GM19463 (cell line): ENCODE data around the gene GCSH.
A peak's percentile ranks its signal among the peaks of the same experiment; 100 is the strongest.
"Not testable (repeated sequence)": the region's sequence is repeated elsewhere in the genome, so short reads cannot be mapped to it uniquely, and the experiment has no call there.

Source experiments
- ATAC-seq: cut with Tn5 transposase; IDR thresholded peaks from one replicate; pipeline ENCODE4 v1.9.1; 2021; ENCODE audit warnings: mild to moderate bottlenecking, moderate library complexity; ENCODE audit not compliant: unreplicated experiment

GCSH gene

DNA sequence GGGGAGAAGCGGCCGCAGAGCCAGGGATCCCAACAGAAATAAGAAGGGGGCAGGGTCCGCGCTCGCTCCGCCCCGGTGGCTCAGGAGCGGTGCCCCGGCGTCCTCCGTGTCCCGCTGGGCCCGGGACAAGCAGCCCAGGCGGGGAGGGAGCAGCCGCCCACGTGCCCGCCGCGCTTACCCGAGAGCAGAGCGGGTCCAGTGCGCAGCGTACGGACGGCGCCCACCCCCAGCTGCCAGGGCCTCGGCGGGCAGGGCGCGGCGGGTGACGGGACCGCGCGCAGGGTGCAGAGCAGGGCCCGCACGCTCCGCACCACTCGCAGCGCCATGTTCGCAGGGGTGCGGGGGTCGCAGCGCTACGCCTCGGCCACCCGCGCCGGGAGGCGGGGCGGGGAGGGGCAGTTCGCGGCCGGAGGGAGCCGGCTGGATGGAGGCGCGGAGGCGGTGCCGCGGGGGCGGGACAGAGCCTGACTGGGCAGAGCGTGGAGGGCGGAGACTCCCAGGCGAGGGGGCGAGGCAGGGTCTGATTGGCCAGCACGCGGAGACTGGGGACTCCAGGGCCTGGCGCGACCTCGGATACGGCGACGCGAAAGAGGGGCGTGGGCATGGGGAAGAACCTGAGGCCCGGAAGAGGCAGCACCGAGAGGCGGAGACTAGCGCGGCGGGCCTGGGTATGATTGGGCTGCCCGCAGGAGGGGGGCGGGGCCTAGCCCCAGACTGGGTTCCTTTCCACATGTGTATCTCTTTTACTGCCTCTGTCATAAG lies at the start of gene GCSH:
Gene GCSH (minus strand): TSS at position 443 of the 762 bp plus-strand sequence. CDS start 117 bp downstream, at position 326.
- peak; percentile 98 for ATAC-seq

DNA sequence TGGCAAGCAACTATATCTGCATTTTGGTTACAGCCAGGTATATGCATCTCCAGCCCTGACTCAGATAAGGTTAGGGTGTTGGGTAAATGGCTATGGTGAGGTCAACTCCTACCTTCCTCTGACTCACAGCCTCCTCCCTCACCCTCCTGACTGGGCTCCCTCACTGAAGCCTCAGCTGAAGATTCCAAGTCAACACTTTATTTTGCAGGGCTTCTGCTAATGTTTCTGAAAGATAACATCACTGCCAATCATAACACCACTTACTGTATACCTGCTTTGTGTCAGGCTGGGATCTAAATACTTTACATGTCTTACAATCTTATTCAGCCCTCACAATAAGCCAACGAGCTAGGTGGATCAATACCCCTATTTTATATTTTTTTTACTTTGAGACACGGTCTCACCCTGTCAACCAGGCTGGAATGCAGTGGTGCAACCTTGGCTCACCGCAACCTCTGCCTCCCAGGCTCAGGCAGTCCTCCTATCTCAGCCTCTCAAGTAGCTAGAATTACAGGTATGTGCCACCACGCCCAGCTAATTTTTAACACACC lies 47.8 kb upstream of the GCSH start:
- no peak for ATAC-seq

DNA sequence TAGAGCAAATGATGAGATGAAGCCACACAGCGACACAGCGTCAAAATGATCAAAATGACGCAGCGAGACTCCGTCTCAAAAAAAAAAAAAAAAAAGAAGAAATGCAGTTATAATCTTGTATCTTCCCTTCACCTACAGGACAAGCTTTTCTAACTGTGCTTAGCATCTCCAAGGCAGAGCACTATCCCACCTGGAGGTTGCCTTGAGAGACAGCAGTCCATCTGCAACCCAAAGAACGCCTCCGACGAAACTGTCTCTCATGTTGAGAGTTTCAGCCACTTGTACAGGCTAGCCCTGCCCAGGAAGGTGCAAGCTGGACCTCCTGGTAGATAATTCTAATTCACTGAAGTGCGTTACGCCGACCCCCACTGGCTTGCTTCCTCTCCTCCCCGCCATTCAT lies 46.7 kb upstream of the GCSH start:
- ATAC-seq, result no peak

DNA sequence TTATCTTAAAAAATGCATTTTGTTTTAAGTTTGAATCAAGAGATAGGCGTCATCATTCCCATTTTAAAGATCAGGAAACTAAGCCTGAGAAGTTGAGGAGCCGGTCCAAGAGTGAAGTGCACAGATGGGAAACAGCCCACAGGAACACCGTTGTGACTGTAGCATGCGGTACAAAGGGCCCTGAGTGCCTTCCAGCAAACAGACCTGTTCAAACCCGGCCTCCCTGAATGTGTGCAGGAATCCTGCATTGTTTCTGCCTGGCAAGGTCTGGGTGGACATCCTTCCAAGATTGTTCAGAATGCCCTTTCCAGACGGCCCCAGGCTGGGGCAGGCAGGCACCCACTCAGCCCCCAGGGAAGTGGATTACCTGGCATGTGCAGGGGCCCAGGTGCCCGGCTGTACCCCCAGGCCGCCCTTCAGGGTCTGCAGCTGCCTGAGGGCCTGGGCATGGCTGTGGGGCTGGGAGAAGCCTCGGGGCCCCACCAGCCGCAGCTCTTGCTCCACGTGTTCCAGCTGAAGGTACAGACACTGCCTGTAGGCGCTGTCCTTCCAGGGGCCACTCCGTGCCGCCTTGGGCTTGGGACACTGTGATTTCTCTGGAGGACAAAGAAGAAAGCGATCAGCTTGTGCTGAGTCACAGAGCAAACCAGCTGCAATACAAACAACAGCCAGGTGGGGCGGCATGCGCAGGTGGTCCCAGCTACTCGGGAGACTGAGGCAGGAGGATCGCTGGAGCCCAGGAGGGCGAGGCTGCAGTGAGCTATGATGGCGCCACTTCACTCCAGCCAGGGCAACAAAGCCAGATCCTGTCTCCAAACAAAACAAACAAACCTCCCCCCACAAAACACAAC lies 45.0 kb upstream of the GCSH start:
- ATAC-seq, result no peak

DNA sequence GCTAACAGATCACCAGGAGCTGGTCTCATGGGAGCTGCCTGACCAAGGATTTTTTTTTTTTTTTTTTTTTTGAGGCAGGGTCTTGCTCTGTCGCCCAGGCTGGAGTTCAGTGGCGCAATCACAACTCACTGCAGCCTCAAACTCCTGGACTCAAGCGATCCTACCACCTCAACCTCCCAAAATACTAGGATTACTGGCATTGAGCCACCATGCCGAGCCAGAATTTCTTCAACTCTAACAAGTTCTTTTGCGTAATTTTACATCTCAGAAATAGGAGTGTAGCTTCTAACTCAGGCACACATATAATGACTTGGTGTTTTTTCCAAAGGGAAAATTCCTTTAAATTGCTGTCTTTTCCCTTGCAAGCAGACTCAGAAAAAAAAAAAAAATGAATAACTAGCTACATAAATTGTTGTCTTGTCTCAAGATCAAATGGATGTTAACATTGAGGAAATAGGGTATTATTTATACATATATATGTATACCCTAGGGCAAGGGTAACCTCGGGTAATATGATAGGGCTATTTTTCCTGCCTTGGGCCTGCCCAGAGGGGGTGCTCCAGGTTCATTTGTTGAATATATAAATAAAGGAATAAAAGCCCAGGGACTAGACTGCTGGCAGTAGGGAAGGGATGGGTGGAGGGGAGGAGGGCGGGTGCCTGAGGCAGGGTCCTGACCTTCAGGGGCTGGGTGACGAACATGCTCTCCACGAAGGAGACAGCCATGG lies 42.8 kb upstream of the GCSH start:
- no peak for ATAC-seq

DNA sequence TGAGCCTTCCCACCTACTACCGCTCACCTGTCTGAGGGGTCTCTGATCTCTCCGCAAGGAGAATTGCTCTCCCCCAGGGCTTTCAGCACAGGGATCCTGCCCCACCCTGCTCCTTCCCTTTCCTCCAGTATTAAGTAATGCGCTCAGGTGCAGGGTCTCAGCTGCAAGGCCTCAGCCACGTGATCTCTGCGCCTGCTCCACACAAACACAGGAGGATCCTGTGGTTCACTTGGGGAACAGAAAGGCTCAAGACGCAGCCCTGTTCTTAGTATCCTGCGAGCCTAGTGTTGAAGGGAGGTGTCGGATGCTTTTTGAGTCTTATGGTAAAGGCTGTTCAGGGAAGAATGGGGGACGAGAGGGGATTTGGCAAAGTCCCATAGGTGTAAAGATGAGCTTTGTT lies 41.6 kb upstream of the GCSH start:
- no peak for ATAC-seq

DNA sequence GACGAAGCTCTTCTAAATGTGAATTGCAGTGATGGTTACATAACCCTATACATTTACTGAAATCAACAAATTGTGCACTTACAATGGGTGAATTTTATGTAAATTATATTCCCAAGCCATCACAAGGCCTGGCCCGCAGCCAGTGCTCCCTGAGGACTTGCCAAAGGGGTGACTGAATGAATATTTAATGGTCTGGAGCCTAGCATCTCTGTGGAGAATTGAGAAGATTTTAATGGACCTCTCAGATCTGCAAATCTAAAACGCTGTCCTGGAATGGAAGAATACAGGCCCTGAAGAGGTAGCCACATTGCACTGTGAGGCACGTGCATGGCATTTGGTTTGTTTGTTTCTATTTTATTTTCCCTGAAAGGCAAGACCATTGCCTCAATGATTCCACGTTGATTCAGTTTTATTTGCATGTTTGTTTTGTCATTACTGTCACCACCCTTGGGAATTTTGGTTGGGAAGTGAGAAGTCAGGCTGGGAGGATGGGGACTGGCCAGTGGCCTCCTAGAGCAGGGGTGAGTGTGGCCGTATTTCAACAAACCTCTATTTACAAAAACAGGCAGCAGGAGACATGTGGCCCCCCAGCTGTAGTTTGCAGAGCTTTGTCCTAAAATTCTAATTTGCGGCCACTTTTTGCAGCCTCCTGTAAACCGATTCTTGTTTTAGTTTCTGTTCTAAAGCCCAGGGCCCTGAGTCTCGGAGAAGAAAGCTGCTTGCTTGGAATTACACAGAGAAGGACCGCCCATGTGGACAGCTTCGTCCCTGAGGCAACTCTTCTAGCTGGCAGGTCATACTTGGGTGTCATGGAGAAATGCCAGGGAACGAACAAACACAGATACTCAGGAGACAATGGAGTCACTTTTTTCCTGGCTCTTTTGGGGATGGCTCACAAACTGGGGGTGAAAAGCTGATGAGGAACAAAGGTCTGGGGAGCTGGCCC lies 40.5 kb upstream of the GCSH start:
- no peak for ATAC-seq

DNA sequence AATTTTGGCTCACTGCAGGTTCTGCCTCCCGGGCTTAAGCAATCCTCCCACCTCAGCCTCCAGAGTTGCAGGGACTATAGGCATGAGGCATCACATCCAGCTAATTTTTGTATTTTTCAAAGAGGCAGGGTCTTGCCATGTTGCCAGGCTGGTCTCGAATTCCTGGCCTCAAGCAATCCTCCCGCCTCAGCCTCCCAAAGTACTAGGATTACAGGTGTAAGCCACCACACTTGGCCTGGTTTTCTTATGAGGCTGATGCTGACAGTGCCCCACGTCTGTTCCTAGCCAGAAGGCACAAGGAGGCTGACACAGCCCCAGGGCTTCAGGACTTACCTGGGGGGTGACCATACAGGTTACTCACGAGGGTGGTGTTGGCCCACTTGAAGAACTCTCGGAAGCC lies 33.9 kb upstream of the GCSH start:
- ATAC-seq, result no peak

DNA sequence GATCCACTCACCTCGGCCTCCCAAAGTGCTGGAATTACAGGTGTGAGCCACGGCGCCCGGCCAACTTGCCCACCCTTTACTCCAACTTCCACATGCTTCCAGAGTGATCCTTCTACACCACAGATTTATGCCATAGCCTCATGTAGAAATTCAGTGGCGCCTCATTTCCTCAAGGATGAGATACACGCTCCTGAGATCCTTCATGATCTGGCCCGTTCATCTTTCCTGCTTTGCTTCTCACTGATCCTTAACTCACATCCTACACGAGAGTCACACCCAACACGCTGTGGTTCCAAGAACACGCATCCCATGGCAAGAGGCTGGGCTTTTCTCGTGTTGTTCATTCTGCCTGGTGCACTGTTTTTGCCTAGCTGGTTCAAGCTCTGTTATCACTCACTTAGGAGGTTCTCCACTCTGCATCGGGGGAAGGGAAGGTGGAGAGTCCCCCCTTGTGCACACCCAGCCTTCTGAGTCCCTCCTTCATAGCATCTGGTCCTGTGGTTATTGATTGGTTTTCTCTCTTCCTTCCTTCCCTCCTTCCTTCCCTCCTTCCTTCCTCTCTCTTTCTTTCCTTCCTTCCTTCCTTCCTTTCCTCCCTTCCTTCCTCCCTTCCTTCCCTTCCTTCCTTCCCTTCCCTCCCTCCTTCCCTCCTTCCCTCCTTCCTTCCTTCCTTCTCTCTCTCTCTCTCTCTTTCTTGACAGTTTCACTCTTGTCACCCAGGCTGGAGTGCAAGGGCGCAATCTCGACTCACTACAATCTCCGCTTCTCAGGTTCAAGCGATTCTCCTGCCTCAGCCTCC lies 32.7 kb upstream of the GCSH start:
- ATAC-seq, result no peak

DNA sequence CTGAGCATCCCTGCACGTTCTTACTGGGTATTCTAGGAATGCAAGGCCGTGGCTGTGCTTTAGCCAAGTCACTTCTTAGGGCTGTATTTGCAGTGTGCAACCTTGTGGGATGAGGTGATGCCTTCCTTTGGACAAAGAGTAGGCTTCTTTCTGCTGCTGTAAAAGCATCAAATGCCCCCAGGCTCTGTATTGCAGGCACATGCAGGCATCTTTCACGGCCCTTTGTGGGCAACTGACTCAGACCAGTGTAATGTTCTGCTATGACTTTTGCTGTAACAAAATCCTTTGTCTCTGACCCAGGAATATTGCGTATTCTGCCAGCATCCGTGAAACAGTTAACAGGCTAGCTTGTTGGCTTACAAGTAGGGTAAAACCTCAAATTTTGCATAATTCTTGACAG lies 30.9 kb upstream of the GCSH start:
- ATAC-seq, result no peak

DNA sequence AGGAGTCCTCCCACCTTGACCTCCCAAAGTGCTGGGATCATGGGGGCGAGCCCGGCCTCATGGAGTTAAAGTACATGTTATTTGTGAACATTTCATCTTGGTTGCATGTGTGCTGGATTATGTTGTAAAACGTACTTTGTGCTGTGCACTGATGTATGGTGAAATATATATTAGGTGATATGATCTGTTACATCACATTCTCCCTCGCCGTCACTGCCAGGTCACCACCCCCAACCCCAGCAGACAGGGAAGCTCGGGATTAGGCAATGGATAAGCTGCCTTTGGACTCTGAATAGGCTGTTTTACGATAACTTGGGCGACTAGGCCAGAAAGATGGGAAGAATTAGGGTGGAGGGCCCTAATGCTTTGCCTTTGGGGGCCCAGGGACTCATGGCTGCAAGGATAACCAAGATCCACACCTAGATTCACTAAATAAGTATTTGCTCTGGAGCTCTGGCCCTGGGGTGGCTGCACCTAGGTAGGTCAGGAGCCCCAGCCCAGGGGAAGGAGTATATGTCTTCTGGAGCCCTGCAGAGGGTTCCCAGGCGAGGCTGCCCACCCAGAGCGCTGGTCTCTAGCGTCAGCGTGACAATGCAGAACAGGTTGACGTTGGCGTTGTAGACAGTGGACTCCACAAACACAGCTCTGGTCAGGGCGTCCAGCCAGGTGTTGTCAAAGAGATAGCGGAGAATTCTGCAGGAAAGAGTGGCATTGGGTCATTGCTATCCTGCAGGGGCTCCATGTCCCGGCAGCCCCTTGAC lies 27.1 kb upstream of the GCSH start:
- no peak for ATAC-seq

DNA sequence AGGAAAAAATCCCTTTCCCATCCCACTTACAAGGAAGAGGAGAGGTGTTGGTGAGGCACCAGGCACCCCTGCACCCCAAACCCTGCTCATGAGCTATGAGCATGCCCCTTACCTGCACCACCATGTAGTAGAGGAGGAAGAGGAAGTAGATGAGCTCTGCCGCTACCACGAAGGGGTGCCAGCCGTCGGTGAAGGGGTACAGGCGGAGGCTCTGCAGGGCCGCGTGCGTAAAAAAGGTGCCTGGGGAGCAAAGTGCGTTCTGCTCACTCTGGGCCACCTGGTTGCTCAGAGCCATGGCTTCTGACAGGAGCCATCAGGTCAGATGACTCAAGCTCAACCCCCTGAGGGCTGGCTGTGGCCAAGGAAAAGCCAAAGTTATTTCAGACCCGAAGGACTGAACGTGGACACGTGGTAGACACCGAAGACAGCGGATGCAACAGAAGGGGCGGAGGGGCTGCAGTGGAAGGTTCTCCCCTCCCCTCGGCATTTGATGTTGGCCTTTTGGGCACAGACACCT lies 25.3 kb upstream of the GCSH start:
- ATAC-seq, result no peak

DNA sequence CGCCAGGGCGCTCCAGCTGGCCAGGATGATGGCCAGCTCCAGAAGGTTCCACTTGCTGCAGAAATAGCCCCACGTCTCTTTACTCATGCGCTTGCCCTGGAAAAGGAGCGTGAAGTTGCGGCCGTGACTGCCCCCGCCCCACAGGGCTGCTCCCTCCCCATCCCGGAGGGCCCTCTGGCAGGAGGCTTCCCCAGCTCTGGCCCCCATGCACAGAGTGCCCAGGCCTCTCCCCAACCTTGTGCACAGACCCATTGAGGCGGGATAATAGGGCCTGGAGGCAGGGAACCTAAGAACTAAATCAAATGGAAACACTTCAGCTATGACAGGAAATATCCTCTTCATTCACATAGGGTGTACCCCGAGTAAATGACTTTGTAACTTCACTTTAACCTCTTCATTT lies 21.2 kb upstream of the GCSH start:
- no peak for ATAC-seq

DNA sequence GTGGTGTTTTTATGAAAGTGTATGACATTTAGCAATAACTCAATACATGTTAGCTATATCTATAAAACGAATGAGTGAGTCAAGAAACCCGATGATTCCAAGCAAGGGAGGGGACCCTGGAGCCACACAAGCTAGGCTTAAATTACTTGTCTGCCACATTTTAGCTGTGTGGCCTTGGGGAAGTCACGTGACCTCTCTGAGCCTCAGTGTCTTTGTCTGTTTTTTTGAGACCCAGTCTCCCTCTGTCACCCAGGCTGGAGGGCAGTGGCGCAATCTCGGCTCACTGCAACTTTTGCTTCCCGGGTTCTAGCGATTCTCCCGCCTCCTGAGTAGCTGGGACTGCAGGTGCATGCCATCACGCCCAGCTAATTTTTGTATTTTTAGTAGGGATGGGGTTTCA lies 20.1 kb upstream of the GCSH start:
- ATAC-seq, result no peak

DNA sequence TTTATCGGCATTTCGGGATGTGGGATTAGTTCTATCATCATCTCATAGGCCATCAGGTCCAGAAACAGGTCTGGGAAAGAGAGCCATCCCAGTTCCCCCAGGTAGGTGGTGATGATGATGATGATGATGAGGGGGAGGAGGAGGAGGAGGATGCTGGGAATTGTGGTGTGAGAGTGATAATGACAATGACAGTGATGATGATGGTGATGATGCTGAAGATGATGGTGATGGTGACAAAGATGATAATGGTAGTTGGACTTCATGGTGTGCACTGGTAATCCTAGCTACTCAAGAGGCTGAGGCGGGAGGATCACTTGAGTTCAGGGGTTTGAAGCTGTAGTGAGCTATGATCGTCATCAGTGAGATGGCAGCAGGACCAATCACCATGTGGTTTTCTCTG lies 16.3 kb upstream of the GCSH start:
- no peak for ATAC-seq

DNA sequence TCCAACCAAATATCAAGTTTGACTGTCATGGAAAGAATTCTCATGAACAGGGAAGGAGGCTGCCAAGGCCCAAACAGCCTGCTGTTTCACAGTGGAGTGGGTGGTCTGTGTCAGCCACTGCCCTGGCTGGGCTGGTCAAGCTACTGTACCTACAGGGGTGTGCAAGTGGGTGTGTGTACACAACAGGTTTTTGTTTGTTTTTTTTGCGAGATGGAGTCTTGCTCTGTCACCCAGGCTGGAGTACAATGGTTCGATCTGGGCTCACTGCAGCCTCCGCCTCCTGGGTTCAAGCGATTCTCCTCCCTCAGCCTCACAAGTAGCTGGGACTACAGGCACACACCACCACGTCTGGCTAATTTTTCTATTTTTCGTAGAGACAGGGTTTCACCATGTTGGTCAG lies 13.1 kb upstream of the GCSH start:
- ATAC-seq, result not testable (repeated sequence)

DNA sequence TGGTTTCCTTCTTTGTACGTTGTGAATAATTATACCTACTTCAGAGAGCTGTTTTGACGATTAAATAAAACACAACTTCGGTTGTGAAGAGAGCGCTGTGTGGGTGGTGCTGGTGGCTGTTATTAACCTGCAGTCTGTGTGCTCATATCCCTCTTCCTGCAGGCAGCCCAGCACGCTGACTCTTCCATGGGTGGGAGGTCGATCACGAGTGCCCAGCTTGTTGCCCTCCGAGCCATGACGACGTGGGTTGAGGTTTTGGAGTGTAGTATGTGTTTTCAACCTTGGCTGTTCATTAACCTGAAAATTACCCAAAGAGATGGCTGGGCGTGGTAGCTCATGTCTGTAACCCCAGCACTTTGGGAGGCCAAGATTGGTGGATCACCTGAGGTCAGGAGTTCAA lies 11.3 kb upstream of the GCSH start:
- peak; percentile 51 for ATAC-seq

DNA sequence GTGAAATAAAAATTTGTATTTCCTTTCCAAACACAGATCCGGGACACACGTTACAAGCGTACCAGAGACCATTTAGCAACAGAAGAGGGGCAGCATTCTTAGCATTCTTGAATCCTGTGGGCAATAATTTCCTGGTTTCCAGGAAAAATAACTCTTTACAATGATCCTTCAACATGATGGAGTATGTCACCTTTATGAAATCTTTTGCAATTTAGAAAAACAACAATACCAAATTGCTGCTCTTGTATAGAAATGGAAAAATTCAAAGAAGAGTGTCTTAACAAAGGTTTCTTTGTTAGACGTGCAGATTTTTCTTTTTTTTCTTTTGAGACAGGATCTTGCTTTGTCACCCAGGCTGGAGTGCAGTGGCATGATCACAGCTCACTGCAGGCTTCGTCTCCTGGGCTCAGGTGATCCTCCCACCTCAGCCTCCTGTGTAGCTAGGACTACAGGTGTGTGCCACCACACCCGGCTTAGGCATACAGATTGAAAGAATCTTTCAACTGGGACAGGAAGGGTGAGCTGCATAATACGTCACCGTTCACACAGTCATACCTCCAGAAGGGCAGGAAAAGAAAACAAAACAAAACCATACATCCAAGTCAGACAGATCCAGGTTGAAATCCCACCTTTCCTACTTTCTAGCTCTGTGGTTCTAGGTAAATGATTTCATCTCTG lies 10.8 kb upstream of the GCSH start:
- no peak for ATAC-seq
